PC-9 (cell line): ENCODE results near the gene LRP1B. TPM values are rescaled to one million over a fixed set of nuclear protein-coding genes. Genes with fewer than 3 reads are reported as not detected.

Source experiments
- BruUV-seq: library from RNA; stranded (reverse); fragments of 400-500 nt; replicated peaks from 2 replicates; lab custom pipeline; 2021; lab: Mats Ljungman, UMichigan
- CTCF ChIA-PET: fragments of 300-600 bp; sonication (Branson Sonifier 250); formaldehyde crosslinking; loops from one replicate; lab custom pipeline; 2022; ENCODE audit warnings: antibody characterized with exemption; lab: Charles Lee
- POLR2A ChIA-PET: fragments of 300-600 bp; sonication (Branson Sonifier 250); formaldehyde crosslinking; loops from one replicate; lab custom pipeline; 2022; ENCODE audit warnings: antibody characterized with exemption; ENCODE audit not compliant: unreplicated experiment; lab: Charles Lee
- DNase-seq, 2 experiments: peaks; one replicate each; pipeline versions ENCODE4 v3.0.0 to v3.0.0-alpha.2; 2015 to 2022; ENCODE audit warnings: mixed read lengths in 1 of 2
- H2AFZ ChIP-seq: fragments of 200-600 bp; sonication (generic); 2 replicates; pipeline ENCODE4 v1.8.1; 2017; ENCODE audit warnings: antibody characterized with exemption
- H3F3A ChIP-seq: fragments of 200-600 bp; sonication (generic); 2 replicates; pipeline ENCODE4 v1.8.1; 2017; ENCODE audit warnings: antibody characterized with exemption, mild to moderate bottlenecking, low read depth; ENCODE audit not compliant: insufficient read depth
- H3K27ac ChIP-seq: fragments of 200-600 bp; sonication (generic); 2 replicates; pipeline ENCODE4 v1.6.1; 2016; ENCODE audit warnings: mixed run types
- H3K27me3 ChIP-seq: fragments of 200-600 bp; sonication (generic); 2 replicates; pipeline ENCODE4 v1.6.1; 2016; ENCODE audit warnings: low read depth, mixed run types; ENCODE audit not compliant: insufficient read depth
- H3K36me3 ChIP-seq: fragments of 200-600 bp; sonication (generic); 2 replicates; pipeline ENCODE4 v1.6.1; 2016; ENCODE audit warnings: low read depth, mixed run types
- H3K4me1 ChIP-seq: fragments of 200-600 bp; sonication (generic); replicated peaks from 2 replicates; pipeline ENCODE4 v1.6.1; 2016; ENCODE audit warnings: mixed run types; ENCODE audit not compliant: insufficient read depth
- H3K4me2 ChIP-seq: fragments of 200-600 bp; sonication (generic); 2 replicates; pipeline ENCODE4 v1.6.1; 2017; ENCODE audit warnings: mixed run types
- H3K4me3 ChIP-seq: fragments of 200-600 bp; sonication (generic); 2 replicates; pipeline ENCODE4 v1.6.1; 2016; ENCODE audit warnings: mixed run types
- H3K79me2 ChIP-seq: fragments of 200-600 bp; sonication (generic); 2 replicates; pipeline ENCODE4 v1.6.1; 2017; ENCODE audit warnings: low read depth, mixed run types
- H3K9me2 ChIP-seq: fragments of 200-600 bp; sonication (generic); 2 replicates; pipeline ENCODE4 v1.8.1; 2017; ENCODE audit warnings: mild to moderate bottlenecking; ENCODE audit not compliant: insufficient read depth
- H3K9me3 ChIP-seq: fragments of 200-600 bp; sonication (generic); 2 replicates; pipeline ENCODE4 v1.8.1; 2016; ENCODE audit warnings: low read depth; ENCODE audit not compliant: insufficient read depth
- H4K20me1 ChIP-seq: fragments of 200-600 bp; sonication (generic); 2 replicates; pipeline ENCODE4 v1.8.1; 2017; ENCODE audit not compliant: insufficient read depth
- EZH2 ChIP-seq: fragments of 200-600 bp; sonication (generic); IDR thresholded peaks from 2 replicates; pipeline ENCODE4 v1.8.0; 2017; ENCODE audit warnings: antibody characterized with exemption, low read depth
- intact Hi-C: fragments of 100-400 bp; cut with micrococcal nuclease; formaldehyde crosslinking; loops from one replicate; pipeline ENCODE4 v1.10.0; 2022; ENCODE audit not compliant: unreplicated experiment
- total RNA-seq: library from RNA; stranded (reverse); gene quantifications from 2 replicates; pipeline ENCODE4 v1.2.3, GENCODE V29; 2021
- TF ChIP-seq, protein P1 (sequence below): fragments of 200-600 bp; sonication (generic); conservative IDR thresholded peaks from 2 replicates; pipeline ENCODE4 v1.6.1; 2017; ENCODE audit warnings: mixed run types, antibody characterized with exemption, mild to moderate bottlenecking, moderate library complexity

Gene LRP1B
- total RNA-seq, 1 experiment from 2014 or later, result 1.7 TPM

GRCh38 chr2:141264848-141265247, 866.0 kb downstream of the LRP1B start:
- no peaks in the 10 kb centered on the region for H3K9me3 ChIP-seq

DNA sequence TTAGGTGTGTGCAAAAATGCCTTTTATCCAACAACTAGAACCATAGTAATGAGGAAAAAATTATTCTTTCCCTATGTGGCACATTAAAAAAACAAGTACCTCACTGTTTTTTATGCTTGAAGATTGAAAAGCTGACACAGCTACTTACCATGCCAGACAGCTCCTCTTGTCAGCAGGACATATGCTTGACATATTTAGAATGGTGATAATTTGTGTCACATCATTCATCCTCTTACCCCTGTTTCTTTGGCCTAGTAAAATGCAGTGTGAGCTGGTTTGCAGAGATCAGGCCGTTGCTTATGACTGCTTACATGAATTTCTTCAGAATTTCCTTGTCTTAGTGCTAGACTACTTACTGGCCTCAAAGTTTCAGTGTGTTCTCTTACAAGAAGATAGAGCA, 869.9 kb downstream of the LRP1B start:
- Histone ChIP-seq H3K4me1 (no peaks in the 10 kb centered on the region), H3K9me3 (no peaks in the 10 kb centered on the region), H3F3A (no peaks in the 10 kb centered on the region), H3K27me3 (no peaks in the 10 kb centered on the region), H3K9me2 (no peaks in the 10 kb centered on the region), H3K4me2 (no peak overlapping the region), H3K79me2 (no peaks in the 10 kb centered on the region), H2AFZ (no peak overlapping the region), H3K36me3 (no peaks in the 10 kb centered on the region), H4K20me1 (no peaks in the 10 kb centered on the region), H3K27ac (no peak overlapping the region), H3K4me3 (no peak overlapping the region)
- no peak for DNase-seq
- ChIA-PET CTCF (no interaction called here), POLR2A (no interaction called here)
- intact Hi-C loops, result no loop called here
- TF ChIP-seq, protein P1, sequence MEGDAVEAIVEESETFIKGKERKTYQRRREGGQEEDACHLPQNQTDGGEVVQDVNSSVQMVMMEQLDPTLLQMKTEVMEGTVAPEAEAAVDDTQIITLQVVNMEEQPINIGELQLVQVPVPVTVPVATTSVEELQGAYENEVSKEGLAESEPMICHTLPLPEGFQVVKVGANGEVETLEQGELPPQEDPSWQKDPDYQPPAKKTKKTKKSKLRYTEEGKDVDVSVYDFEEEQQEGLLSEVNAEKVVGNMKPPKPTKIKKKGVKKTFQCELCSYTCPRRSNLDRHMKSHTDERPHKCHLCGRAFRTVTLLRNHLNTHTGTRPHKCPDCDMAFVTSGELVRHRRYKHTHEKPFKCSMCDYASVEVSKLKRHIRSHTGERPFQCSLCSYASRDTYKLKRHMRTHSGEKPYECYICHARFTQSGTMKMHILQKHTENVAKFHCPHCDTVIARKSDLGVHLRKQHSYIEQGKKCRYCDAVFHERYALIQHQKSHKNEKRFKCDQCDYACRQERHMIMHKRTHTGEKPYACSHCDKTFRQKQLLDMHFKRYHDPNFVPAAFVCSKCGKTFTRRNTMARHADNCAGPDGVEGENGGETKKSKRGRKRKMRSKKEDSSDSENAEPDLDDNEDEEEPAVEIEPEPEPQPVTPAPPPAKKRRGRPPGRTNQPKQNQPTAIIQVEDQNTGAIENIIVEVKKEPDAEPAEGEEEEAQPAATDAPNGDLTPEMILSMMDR, result no peak
- no peak for TF ChIP-seq EZH2
- BruUV-seq, result no TSS peak

More at GRCh38 chr2:141264848-141265247, 866.0 kb downstream of the LRP1B start:
- no TSS peak for BruUV-seq
- Histone ChIP-seq H4K20me1 (no peaks in the 10 kb centered on the region), H3K36me3 (no peaks in the 10 kb centered on the region), H3K4me1 (no peaks in the 10 kb centered on the region), H3K27ac (no peak overlapping the region), H3K27me3 (no peaks in the 10 kb centered on the region), H3K9me2 (no peaks in the 10 kb centered on the region), H3K79me2 (no peaks in the 10 kb centered on the region), H2AFZ (no peak overlapping the region), H3K4me3 (no peak overlapping the region), H3F3A (no peaks in the 10 kb centered on the region), H3K4me2 (no peak overlapping the region)
- TF ChIP-seq, protein P1, result no peak
- TF ChIP-seq EZH2, result no peak
- DNase-seq, result no peak
- intact Hi-C loops, result no loop called here
- ChIA-PET POLR2A (no interaction called here), CTCF (no interaction called here)

GRCh38 chr2:141259683-141260082, 871.1 kb downstream of the LRP1B start:
- TF ChIP-seq, protein P1, result no peak
- no peak for TF ChIP-seq EZH2
- DNase-seq, result no peak
- Histone ChIP-seq H3K27ac (no peak overlapping the region), H3K4me3 (no peak overlapping the region), H3F3A (no peaks in the 10 kb centered on the region), H2AFZ (no peak overlapping the region), H4K20me1 (no peaks in the 10 kb centered on the region), H3K4me1 (no peaks in the 10 kb centered on the region), H3K4me2 (no peak overlapping the region), H3K79me2 (no peaks in the 10 kb centered on the region), H3K9me2 (no peaks in the 10 kb centered on the region), H3K9me3 (no peaks in the 10 kb centered on the region), H3K27me3 (no peaks in the 10 kb centered on the region), H3K36me3 (no peaks in the 10 kb centered on the region)
- POLR2A ChIA-PET, result no interaction called here
- BruUV-seq, result no TSS peak
- intact Hi-C loops, result no loop called here
- CTCF ChIA-PET, result no interaction called here
